K562 (cell line): ENCODE measurements around the gene GJC2. TPM values are rescaled to one million over a fixed set of nuclear protein-coding genes. Genes with fewer than 3 reads are reported as not detected.
A peak's percentile ranks its signal among the peaks of the same experiment; 100 is the strongest.

Experiments
- ATAC-seq: fragments of 200-7000 bp; cut with Tn5 transposase; 3 replicates; pipeline ENCODE4 v1.9.1; 2020; ENCODE audit warnings: moderate library complexity
- BruUV-seq: library from RNA; stranded (reverse); fragments of 400-500 nt; replicated peaks from 2 replicates; lab custom pipeline; 2021; lab: Mats Ljungman, UMichigan
- CTCF ChIA-PET: fragments of 300-600 bp; formaldehyde crosslinking; extraction: SDS; loops from one replicate; lab custom pipeline; 2021; ENCODE audit warnings: low intra/inter-chr PET ratio; lab: Yijun Ruan, JAX
- POLR2A ChIA-PET: fragments of 300-600, 350-650 bp; sonication (Branson Sonifier 250); formaldehyde crosslinking; extraction: SDS; loops from one replicate; lab custom pipeline; 2021; ENCODE audit warnings: antibody characterized with exemption, inconsistent platforms; lab: Yijun Ruan, JAX
- DNase-seq, 4 experiments: peaks; one replicate each; pipeline versions ENCODE4 v3.0.0 to v3.0.0-alpha.2; 2011 to 2018; ENCODE audit warnings: low spot score in 3 of 4, mixed read lengths in 3 of 4; ENCODE audit errors: extremely low read depth in 1 of 4
- FAIRE-seq: peaks from 2 replicates; lab custom pipeline; 2011; peaks lifted over from hg19 to GRCh38; lab: Jason Lieb, UNC
- H2AFZ ChIP-seq: 2 replicates; pipeline ENCODE4 v1.6.0; 2011; ENCODE audit warnings: low read depth, low read length, control low read depth, inconsistent platforms
- H3K27ac ChIP-seq: fragments of 200-600 bp; 3 replicates; pipeline ENCODE4 v1.8.0; 2011; ENCODE audit warnings: low read depth, mild to moderate bottlenecking, control low read depth, inconsistent platforms, low read length, moderate library complexity, mixed read lengths; ENCODE audit errors: extremely low read depth
- H3K27me3 ChIP-seq, 2 experiments: fragments of 300-600 bp in 1 of 2; 2 replicates in 1 of 2; 3 replicates in 1 of 2; pipeline versions ENCODE4 v1.6.0 to v1.8.0; 2011; ENCODE audit warnings: inconsistent platforms in 2 of 2, low read length in 2 of 2, mild to moderate bottlenecking in 1 of 2, mixed read lengths in 1 of 2, moderate library complexity in 1 of 2; ENCODE audit not compliant: control insufficient read depth in 2 of 2, insufficient read depth in 2 of 2
- H3K36me3 ChIP-seq: fragments of 300-600 bp; 3 replicates; pipeline ENCODE4 v1.8.0; 2011; ENCODE audit warnings: mild to moderate bottlenecking, low read length, inconsistent platforms; ENCODE audit not compliant: control insufficient read depth, insufficient read depth
- H3K4me1 ChIP-seq, 2 experiments: fragments of 200-600 bp in 1 of 2; replicated peaks in 1 of 2; 2 replicates in 1 of 2; 3 replicates in 1 of 2; pipeline versions ENCODE4 v1.5.1 to v1.8.0; 2011; ENCODE audit warnings: inconsistent platforms in 2 of 2, low read length in 2 of 2, mild to moderate bottlenecking in 1 of 2, mixed read lengths in 1 of 2, moderate library complexity in 1 of 2; ENCODE audit not compliant: control insufficient read depth in 2 of 2, insufficient read depth in 2 of 2
- H3K4me2 ChIP-seq: 2 replicates; pipeline ENCODE4 v1.6.1; 2011; ENCODE audit warnings: low read length, control low read depth, inconsistent platforms, mixed read lengths; ENCODE audit not compliant: insufficient read depth
- H3K4me3 ChIP-seq: fragments of 200-600 bp; sonication (generic), shearing (Covaris generic); 2 replicates; pipeline ENCODE4 v1.5.1; 2016; ENCODE audit warnings: control low read depth, inconsistent platforms
- H3K79me2 ChIP-seq: fragments of 200-600 bp; 3 replicates; pipeline ENCODE4 v1.8.0; 2011; ENCODE audit warnings: low read length, inconsistent platforms; ENCODE audit not compliant: control insufficient read depth, insufficient read depth
- H3K9ac ChIP-seq, 2 experiments: 2 replicates each; pipeline versions ENCODE4 v1.6.0 to v1.6.1; 2011; ENCODE audit warnings: low read depth in 2 of 2, low read length in 2 of 2, control low read depth in 1 of 2, inconsistent platforms in 1 of 2, mild to moderate bottlenecking in 1 of 2, mixed read lengths in 1 of 2; ENCODE audit not compliant: insufficient read depth in 1 of 2
- H3K9me1 ChIP-seq: one replicate; pipeline ENCODE4 v1.6.0; 2011; ENCODE audit warnings: inconsistent platforms, mild to moderate bottlenecking, low read length, moderate library complexity; ENCODE audit not compliant: control insufficient read depth, insufficient read depth
- H3K9me3 ChIP-seq: replicated peaks from 2 replicates; pipeline ENCODE4 v1.5.1; 2011; ENCODE audit warnings: low read depth, low read length, inconsistent platforms; ENCODE audit not compliant: control insufficient read depth, insufficient read depth
- H4K20me1 ChIP-seq: replicated peaks from 2 replicates; pipeline ENCODE4 v1.6.1; 2011; ENCODE audit warnings: low read length, inconsistent platforms, mixed read lengths; ENCODE audit not compliant: control insufficient read depth, insufficient read depth
- BCOR ChIP-seq: fragments of 450-650 bp; IDR thresholded peaks from 2 replicates; pipeline ENCODE4 v1.6.1; 2016
- CREB1 ChIP-seq, 2 experiments: sonication (generic) in 1 of 2; formaldehyde crosslinking in 1 of 2; IDR thresholded peaks; 2 replicates each; pipeline versions ENCODE4 v1.6.1 to v1.8.0; 2012 to 2022; ENCODE audit warnings: inconsistent platforms in 1 of 2, mild to moderate bottlenecking in 1 of 2, missing genetic modification reagents in 1 of 2, moderate library complexity in 1 of 2
- CXXC5 ChIP-seq: fragments of 250-450 bp; sonication (Bioruptor Pico); IDR thresholded peaks from 2 replicates; pipeline ENCODE4 v1.8.0; 2022; ENCODE audit warnings: inconsistent platforms, mild to moderate bottlenecking, moderate library complexity
- MEF2A ChIP-seq: IDR thresholded peaks from 2 replicates; pipeline ENCODE4 v1.6.1; 2011; ENCODE audit warnings: low read depth, mild to moderate bottlenecking, low read length, moderate library complexity; ENCODE audit not compliant: control insufficient read depth
- NBN ChIP-seq: fragments of 450-650 bp; IDR thresholded peaks from 2 replicates; pipeline ENCODE4 v1.6.1; 2016; ENCODE audit warnings: low read depth, mild to moderate bottlenecking
- NONO ChIP-seq, 2 experiments: fragments of 200-400 bp in 1 of 2; fragments of 450-650 bp in 1 of 2; formaldehyde crosslinking in 1 of 2; IDR thresholded peaks; 2 replicates each; pipeline ENCODE4 v1.6.1; 2017; ENCODE audit warnings: low read depth in 2 of 2, mild to moderate bottlenecking in 2 of 2, moderate library complexity in 2 of 2, low read length in 1 of 2
- WHSC1 ChIP-seq: IDR thresholded peaks from one replicate; pipeline ENCODE4 v1.6.1; 2012; ENCODE audit warnings: low read length, control low read depth, inconsistent platforms
- ZKSCAN8 ChIP-seq: fragments of 200-800 bp; sonication (Bioruptor generic); IDR thresholded peaks from 2 replicates; pipeline ENCODE4 v1.6.1; 2016; ENCODE audit warnings: missing genetic modification characterization, missing compliant biosample characterization
- ZNF224 ChIP-seq: sonication (generic); formaldehyde crosslinking; IDR thresholded peaks from 2 replicates; pipeline ENCODE4 v1.8.0; 2022; ENCODE audit warnings: mild to moderate bottlenecking, missing genetic modification reagents
- ZNF41 ChIP-seq: fragments of 250-450 bp; sonication (Bioruptor Pico); conservative IDR thresholded peaks from 2 replicates; pipeline ENCODE4 v1.4.0; 2020; ENCODE audit warnings: mild to moderate bottlenecking
- WGBS: fragments of 100-300 bp; shearing (Covaris generic); methylation state at CpG from one replicate; pipeline ENCODE4 v1.1.6; 2016; ENCODE audit warnings: low coverage, mixed read lengths; ENCODE audit not compliant: insufficient coverage; ENCODE audit errors: missing lambda C conversion rate; 5-methylcytosine and 5-hydroxymethylcytosine counted together
- in situ Hi-C: fragments of 300-500 bp; cut with MboI; formaldehyde crosslinking; loops from 4 replicates; pipeline ENCODE4 v1.15.0; 2018; ENCODE audit warnings: inconsistent platforms, mixed read lengths
- intact Hi-C: fragments of 100-400 bp; cut with micrococcal nuclease; formaldehyde crosslinking; loops from 2 replicates; pipeline ENCODE4 v1.14.2; 2022
- polyA plus RNA-seq, 8 experiments: library from polyadenylated mRNA; depleted of rRNA in 4 of 8; stranded (reverse) in 5 of 8; unstranded in 3 of 8; fragments of >200 nt; fragmentation: Nextera tagmentation in 2 of 8; fragmentation: Illumina TruSeq in 1 of 8; extraction: Ambion mirVana in 2 of 8; extraction: Trizol in 1 of 8; gene quantifications; 2 replicates each; pipeline versions ENCODE4 v1.2.1 to v1.2.3, GENCODE V29; 2011 to 2014; ENCODE audit warnings: inconsistent platforms in 1 of 8, missing spikeins in 1 of 8
- total RNA-seq, 7 experiments: library from RNA; depleted of rRNA in 6 of 7; stranded (reverse); fragments of >200 nt in 6 of 7; fragmentation: Illumina TruSeq in 2 of 7; extraction: Trizol in 2 of 7; gene quantifications; 2 replicates each; pipeline versions ENCODE4 v1.2.1 to v1.2.3, GENCODE V29; 2011 to 2021; ENCODE audit warnings: low replicate concordance in 1 of 7
- TF ChIP-seq, protein P1 (sequence below): sonication (generic); formaldehyde crosslinking; IDR thresholded peaks from 2 replicates; pipeline ENCODE4 v1.8.1; 2023; ENCODE audit warnings: mild to moderate bottlenecking, missing genetic modification reagents

The GJC2 gene
- total and polyA plus RNA-seq, 9 of the 15 experiments (the other 6 are each of a cell fraction or from before 2014, with no cell fraction given), result 0.03 to 0.62 (median 0.11) TPM; not detected in 2

DNA sequence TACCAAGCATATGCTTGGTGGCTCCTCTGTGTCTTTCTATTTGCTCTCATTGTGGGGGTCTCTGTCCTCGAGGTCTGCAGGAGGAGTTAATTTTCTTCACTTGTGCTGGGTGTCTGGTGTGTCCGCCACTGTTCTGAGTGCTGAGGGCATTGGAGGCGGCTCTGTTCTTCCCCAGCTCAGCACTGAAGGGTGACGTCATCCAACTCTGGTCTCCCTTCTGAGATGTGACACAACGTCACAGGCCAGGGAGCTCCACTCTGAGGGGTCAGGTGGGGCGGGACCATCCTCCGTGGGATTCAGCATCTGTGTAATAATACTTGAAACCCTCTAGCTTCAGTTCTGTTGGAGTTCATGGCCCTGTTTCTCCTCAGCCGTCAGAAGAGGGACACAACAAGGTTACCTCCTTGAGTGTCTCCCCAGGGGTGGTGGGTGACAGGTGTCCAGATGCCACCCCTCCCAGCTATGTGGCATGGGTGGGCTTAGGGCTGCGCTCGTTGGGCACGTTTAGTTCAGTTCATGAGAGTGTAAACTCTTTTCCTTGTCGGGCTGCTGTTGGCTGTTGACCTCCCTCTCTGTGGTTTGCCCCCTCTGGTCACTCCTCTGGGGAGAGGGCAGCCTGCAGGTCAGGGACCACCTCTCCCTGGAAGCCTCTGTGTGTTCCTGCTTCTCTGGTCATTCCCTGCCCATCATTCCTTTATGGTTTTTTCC lies 19.0 kb downstream of the GJC2 start (continued):
- TF ChIP-seq MEF2A (no peak), ZNF41 (no peak), CREB1 (IDR thresholded peaks at IDR 0.05) (peak; percentile 50; the same call in 1 of the 2 replicates), CREB1 (CRISPR knock-in tag; IDR thresholded peaks at IDR 0.05) (0 out of 2 replicates have a peak, but pooled peaks have one; percentile 20), ZKSCAN8 (no peak), BCOR (no peak), NONO (IDR thresholded peaks at IDR 0.05; ENCODE audit: low read depth in 2 of 2, low read length in 1 of 2) (no peak)
- TF ChIP-seq, protein P1, sequence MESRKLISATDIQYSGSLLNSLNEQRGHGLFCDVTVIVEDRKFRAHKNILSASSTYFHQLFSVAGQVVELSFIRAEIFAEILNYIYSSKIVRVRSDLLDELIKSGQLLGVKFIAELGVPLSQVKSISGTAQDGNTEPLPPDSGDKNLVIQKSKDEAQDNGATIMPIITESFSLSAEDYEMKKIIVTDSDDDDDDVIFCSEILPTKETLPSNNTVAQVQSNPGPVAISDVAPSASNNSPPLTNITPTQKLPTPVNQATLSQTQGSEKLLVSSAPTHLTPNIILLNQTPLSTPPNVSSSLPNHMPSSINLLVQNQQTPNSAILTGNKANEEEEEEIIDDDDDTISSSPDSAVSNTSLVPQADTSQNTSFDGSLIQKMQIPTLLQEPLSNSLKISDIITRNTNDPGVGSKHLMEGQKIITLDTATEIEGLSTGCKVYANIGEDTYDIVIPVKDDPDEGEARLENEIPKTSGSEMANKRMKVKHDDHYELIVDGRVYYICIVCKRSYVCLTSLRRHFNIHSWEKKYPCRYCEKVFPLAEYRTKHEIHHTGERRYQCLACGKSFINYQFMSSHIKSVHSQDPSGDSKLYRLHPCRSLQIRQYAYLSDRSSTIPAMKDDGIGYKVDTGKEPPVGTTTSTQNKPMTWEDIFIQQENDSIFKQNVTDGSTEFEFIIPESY (CRISPR knock-in tag), result no peak
- TF ChIP-seq, all 486 proteins: peak for 9

DNA sequence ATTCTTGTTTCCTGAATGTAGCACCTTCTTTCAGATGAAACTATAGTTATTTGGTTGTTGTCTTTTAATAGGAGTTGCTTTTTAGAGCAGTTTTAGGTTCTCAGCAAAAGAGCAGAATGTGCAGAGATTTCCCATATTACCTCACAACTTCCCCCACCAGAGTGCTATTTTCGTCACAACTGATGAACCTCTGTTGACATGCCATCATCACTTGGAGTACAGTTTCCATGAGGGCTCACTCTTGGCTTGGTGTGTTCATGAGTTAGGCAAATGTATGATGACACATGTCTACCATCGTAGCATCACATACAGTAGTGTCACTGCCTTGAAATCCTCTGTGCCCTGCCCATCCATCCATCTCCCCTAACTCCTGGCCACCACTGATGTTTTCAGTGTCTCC lies 19.6 kb downstream of the GJC2 start:
- WGBS, result 48% methylated on average over 2 of the region's 2 CpGs
- Histone ChIP-seq H3K27me3 (no peaks in the 10 kb centered on the region), H3K79me2 (peaks cover 10% of the 10 kb centered on the region), H3K4me3 (no peak overlapping the region), H3K36me3 (no peaks in the 10 kb centered on the region), H3K9me3 (no peaks in the 10 kb centered on the region), H3K4me2 (no peak overlapping the region), H3K4me1 (peaks cover 20 to 46% of the 10 kb centered on the region in 2 experiments), H3K9me1 (peaks cover 2% of the 10 kb centered on the region), H4K20me1 (peaks cover 7% of the 10 kb centered on the region), H3K9ac (no peak overlapping the region), H3K27ac (no peak overlapping the region), H2AFZ (no peak overlapping the region)
- ChIA-PET POLR2A (interaction anchor here (0.8 to 1.4 kb wide), 3 partner anchors 18 to 114 kb away, joined by 3 to 4 read pairs (median 3); no protein-coding TSS in a partner anchor), CTCF (no interaction called here)
- DNase-seq (no peak), ATAC-seq (no peak), FAIRE-seq (no peak)
- intact Hi-C loops (no loop called here), in situ Hi-C loops (no loop called here)
- TF ChIP-seq MEF2A, result peak; percentile 31; the same call in 1 of the 2 replicates
- no peak for TF ChIP-seq CXXC5 (CRISPR knock-in tag)
- TF ChIP-seq WHSC1, result no peak
- TF ChIP-seq NBN, result no peak
- TF ChIP-seq ZNF224 (CRISPR knock-in tag), result no peak
- BruUV-seq, result no TSS peak
